ENCODE results near the gene LGALS16. TPM values are rescaled to one million over a fixed set of nuclear protein-coding genes. Genes with fewer than 3 reads are reported as not detected.

LGALS16 gene
- total and polyA plus RNA-seq, 2 donors (not counting 3 experiments of a cell fraction or from before 2014, with no cell fraction given), result not detected

- TF ChIP-seq CTCF (IDR thresholded peaks at IDR 0.05; ENCODE audit: extremely low read depth in 1 of 2, insufficient read depth in 1 of 2, low read depth in 1 of 2, low read length in 2 of 2), result no peak
- no peak for TF ChIP-seq POLR2AphosphoS5 (IDR thresholded peaks at IDR 0.05; ENCODE audit: insufficient read depth, low read depth, low read length)
- Histone ChIP-seq H3K36me3 (ENCODE audit: control insufficient read depth in 2 of 2, extremely low read depth in 1 of 2, insufficient read depth in 2 of 2, low read length in 2 of 2) (no peaks in the 10 kb centered on the region), H3K27ac (ENCODE audit: insufficient read depth, low read depth, low read length) (no peak overlapping the region), H3K9me1 (replicated peaks; ENCODE audit: control insufficient read depth, extremely low read depth, insufficient read depth, low read length) (no peaks in the 10 kb centered on the region), H3K4me3 (replicated peaks in 1 of 3; ENCODE audit: insufficient read depth in 1 of 3, low read depth in 1 of 3, low read length in 3 of 3) (no peak overlapping the region), H3K79me2 (ENCODE audit: control insufficient read depth, insufficient read depth, low read length) (no peaks in the 10 kb centered on the region), H3K9me3 (replicated peaks; ENCODE audit: control insufficient read depth, insufficient read depth, low read length) (no peaks in the 10 kb centered on the region), H4K20me1 (replicated peaks; ENCODE audit: control insufficient read depth, extremely low read depth, insufficient read depth, low read length) (no peaks in the 10 kb centered on the region), H3K4me1 (ENCODE audit: control insufficient read depth, extremely low read depth, insufficient read depth, low read length) (no peaks in the 10 kb centered on the region), H3K27me3 (ENCODE audit: control insufficient read depth in 2 of 2, insufficient read depth in 2 of 2, low read length in 2 of 2) (no peaks in the 10 kb centered on the region), H3K9ac (replicated peaks; ENCODE audit: extremely low read depth, insufficient read depth, low read length) (no peak overlapping the region), H3K4me2 (ENCODE audit: insufficient read depth, low read length) (no peak overlapping the region), H2AFZ (ENCODE audit: low read depth, low read length) (no peak overlapping the region)
- no TSS peak for BruUV-seq (replicated peaks)
- intact Hi-C loops (cut with micrococcal nuclease), result no loop called here
- dilution Hi-C loops (cut with MboI; ENCODE audit: extremely low pct_ligation_motif_present, low sequenced_read_pairs), result no loop called here
- ChIA-PET CTCF (no interaction called here), POLR2A (no interaction called here)
- DNase-seq (ENCODE audit: low read depth, low spot score), result no peak
- no peak for FAIRE-seq
These were observed 12.1 kb upstream of the LGALS16 start for GRCh38 chr19:39643591-39643990.

- dilution Hi-C loops (cut with MboI; ENCODE audit: extremely low pct_ligation_motif_present, low sequenced_read_pairs), result no loop called here
- no peak overlapping the region for H3K27ac ChIP-seq (ENCODE audit: insufficient read depth, low read depth, low read length)
- POLR2A ChIA-PET, result no interaction called here
- H3K36me3 ChIP-seq (ENCODE audit: control insufficient read depth in 2 of 2, extremely low read depth in 1 of 2, insufficient read depth in 2 of 2, low read length in 2 of 2), result no peaks in the 10 kb centered on the region
- no peak overlapping the region for H2AFZ ChIP-seq (ENCODE audit: low read depth, low read length)
- no peaks in the 10 kb centered on the region for H4K20me1 ChIP-seq (replicated peaks; ENCODE audit: control insufficient read depth, extremely low read depth, insufficient read depth, low read length)
- no peak overlapping the region for H3K4me2 ChIP-seq (ENCODE audit: insufficient read depth, low read length)
- CTCF ChIA-PET, result no interaction called here
- DNase-seq (ENCODE audit: low read depth, low spot score), result peak; percentile 18
- TF ChIP-seq POLR2A (IDR thresholded peaks at IDR 0.05; ENCODE audit: low read depth, low read length), result no peak
- H3K4me1 ChIP-seq (ENCODE audit: control insufficient read depth, extremely low read depth, insufficient read depth, low read length), result no peaks in the 10 kb centered on the region
- H3K9me3 ChIP-seq (replicated peaks; ENCODE audit: control insufficient read depth, insufficient read depth, low read length), result no peaks in the 10 kb centered on the region
- intact Hi-C loops (cut with micrococcal nuclease), result no loop called here
- FAIRE-seq, result no peak
- H3K4me3 ChIP-seq (replicated peaks in 1 of 3; ENCODE audit: insufficient read depth in 1 of 3, low read depth in 1 of 3, low read length in 3 of 3), result no peak overlapping the region
- H3K9me1 ChIP-seq (replicated peaks; ENCODE audit: control insufficient read depth, extremely low read depth, insufficient read depth, low read length), result no peaks in the 10 kb centered on the region
- H3K9ac ChIP-seq (replicated peaks; ENCODE audit: extremely low read depth, insufficient read depth, low read length), result no peak overlapping the region
- no TSS peak for BruUV-seq (replicated peaks)
- no peaks in the 10 kb centered on the region for H3K79me2 ChIP-seq (ENCODE audit: control insufficient read depth, insufficient read depth, low read length)
- no peaks in the 10 kb centered on the region for H3K27me3 ChIP-seq (ENCODE audit: control insufficient read depth in 2 of 2, insufficient read depth in 2 of 2, low read length in 2 of 2)
These were observed 9.8 kb upstream of the LGALS16 start for GRCh38 chr19:39645800-39646411.

Data from endothelial cell of umbilical vein (primary cell).